Gastroesophageal sphincter (tissue), 4 donors: ENCODE measurements around the gene CBARP. TPM values are rescaled to one million over a fixed set of nuclear protein-coding genes. Genes with fewer than 3 reads are reported as not detected.
A peak's percentile ranks its signal among the peaks of the same experiment; 100 is the strongest.

Source experiments
- ATAC-seq: fragments of 150-250 bp; one replicate; pipeline ENCODE4 v1.9.1; 2016; ENCODE audit warnings: mild to moderate bottlenecking, moderate library complexity
- H3K27ac ChIP-seq, 4 donors: fragments of 200-600 bp; sonication (generic) in 3 of 4; 1 replicate in 3 of 4; 2 replicates in 1 of 4; pipeline ENCODE4 v1.5.1; 2016 to 2019
- H3K27me3 ChIP-seq: fragments of 200-600 bp; sonication (generic); one replicate; pipeline ENCODE4 v1.5.1; 2019
- H3K36me3 ChIP-seq, 2 donors: fragments of 200-600 bp; sonication (generic); one replicate each; pipeline ENCODE4 v1.5.1; 2019; ENCODE audit warnings: control low read depth in 1 of 2
- H3K4me1 ChIP-seq, 3 donors: fragments of 200-600 bp; sonication (generic); 1 replicate in 2 of 3; 2 replicates in 1 of 3; pipeline ENCODE4 v1.5.1; 2016 to 2019; ENCODE audit warnings: control low read depth in 2 of 3
- H3K4me3 ChIP-seq, 2 donors: fragments of 200-600 bp; sonication (generic); one replicate each; pipeline ENCODE4 v1.5.1; 2019; ENCODE audit warnings: mild to moderate bottlenecking in 1 of 2, moderate library complexity in 1 of 2
- H3K9me3 ChIP-seq, 3 donors: fragments of 200-600 bp; sonication (generic); one replicate each; pipeline ENCODE4 v1.5.1; 2017 to 2019; ENCODE audit warnings: control low read depth in 2 of 3
- CTCF ChIP-seq, 4 experiments: fragments of 200-600 bp in 2 of 4; fragments of 450-650 bp in 2 of 4; sonication (generic) in 1 of 4; IDR thresholded peaks; one replicate each; pipeline ENCODE4 v1.5.1; 2017 to 2019; ENCODE audit warnings: antibody characterized with exemption in 4 of 4, mild to moderate bottlenecking in 2 of 4, moderate library complexity in 2 of 4
- EP300 ChIP-seq: sonication (generic); formaldehyde crosslinking; IDR thresholded peaks from one replicate; pipeline ENCODE4 v1.6.1; 2017; ENCODE audit warnings: antibody characterized with exemption, mild to moderate bottlenecking
- POLR2A ChIP-seq, 2 donors: fragments of 450-650 bp; IDR thresholded peaks; one replicate each; pipeline ENCODE4 v1.6.1; 2017; ENCODE audit warnings: antibody characterized with exemption in 2 of 2, mild to moderate bottlenecking in 2 of 2, moderate library complexity in 1 of 2
- POLR2AphosphoS5 ChIP-seq: sonication (generic); formaldehyde crosslinking; IDR thresholded peaks from one replicate; pipeline ENCODE4 v1.6.1; 2017; ENCODE audit warnings: antibody characterized with exemption
- WGBS, 2 donors: methylation state at CpG; one replicate each; pipeline ENCODE4 v1.1.5; 2018; ENCODE audit warnings: low coverage in 1 of 2; 5-methylcytosine and 5-hydroxymethylcytosine counted together
- total RNA-seq, 4 donors: library from RNA; depleted of rRNA; stranded (reverse); fragments of >200 nt; gene quantifications; one replicate each; pipeline ENCODE4 v1.1.0, GENCODE V29; 2016

CBARP gene
- total RNA-seq, 4 donors from 2014 or later = 0.13 to 0.73 (median 0.49) TPM; not detected in 1

- Histone ChIP-seq H3K36me3 (no peaks in the 10 kb centered on the region), H3K4me3 (peak overlapping the region in 1 of 2 donors; percentile 35), H3K27me3 (no peaks in the 10 kb centered on the region), H3K9me3 (no peaks in the 10 kb centered on the region), H3K27ac (peak overlapping the region; percentile 79 to 100 (median 98)), H3K4me1 (peaks cover 7 to 75% (median 62%) of the 10 kb centered on the region in 3 donors)
- peak; percentile 2 for ATAC-seq
- no CpG with 5 or more reads among the region's 26 CpGs for WGBS, 2 donors
- TF ChIP-seq EP300 (peak; percentile 60), POLR2A (IDR thresholded peaks at IDR 0.05) (peak in 1 of 2 donors; percentile 28), POLR2AphosphoS5 (peak; percentile 71), CTCF (IDR thresholded peaks at IDR 0.05) (no peak)
Measured at GRCh38 chr19:1245494-1246264, 7.9 kb upstream of the CBARP start.

- H3K36me3 ChIP-seq = no peaks in the 10 kb centered on the region
- TF ChIP-seq POLR2AphosphoS5 (peak; percentile 75), POLR2A (IDR thresholded peaks at IDR 0.05) (no peak)
- whole genome bisulfite sequencing, 2 donors = no CpG with 5 or more reads among the region's 31 CpGs
- ATAC-seq = no peak
- peak overlapping the region; percentile 79 to 100 (median 98) for H3K27ac ChIP-seq
- peaks cover 8 to 83% (median 65%) of the 10 kb centered on the region in 3 donors for H3K4me1 ChIP-seq
- no peaks in the 10 kb centered on the region for H3K27me3 ChIP-seq
- H3K4me3 ChIP-seq = peak overlapping the region; percentile 2 to 35
- H3K9me3 ChIP-seq = no peaks in the 10 kb centered on the region
Measured at GRCh38 chr19:1244693-1245451, 7.1 kb upstream of the CBARP start.

GRCh38 chr19:1243768-1244692, 6.2 kb upstream of the CBARP start:
- Histone ChIP-seq H3K4me3 (peak overlapping the region in 1 of 2 donors; percentile 35), H3K9me3 (no peaks in the 10 kb centered on the region), H3K27me3 (no peaks in the 10 kb centered on the region), H3K4me1 (peaks cover 8 to 87% (median 65%) of the 10 kb centered on the region in 3 donors), H3K36me3 (no peaks in the 10 kb centered on the region), H3K27ac (peak overlapping the region; percentile 79 to 100 (median 98))
- peak; percentile 28 for ATAC-seq
- WGBS, 2 donors = no CpG with 5 or more reads among the region's 33 CpGs
- TF ChIP-seq CTCF (IDR thresholded peaks at IDR 0.05) = peak in 3 of 4 experiments; percentile 98 to 99 (median 99)
- peak; percentile 70 for TF ChIP-seq POLR2AphosphoS5
- no peak for TF ChIP-seq POLR2A (IDR thresholded peaks at IDR 0.05)

- WGBS, 2 donors = 0% methylated on average over 1 to 7 of the region's 79 CpGs
- H3K4me1 ChIP-seq = peaks cover 8 to 91% (median 64%) of the 10 kb centered on the region in 3 donors
- peaks cover 8% of the 10 kb centered on the region for H3K27me3 ChIP-seq
- peak within 1 kb of the TSS; percentile 80 to 100 (median 97) for H3K27ac ChIP-seq
- TF ChIP-seq POLR2AphosphoS5 (peak; percentile 68), POLR2A (IDR thresholded peaks at IDR 0.05) (peak; percentile 64 to 75), CTCF (IDR thresholded peaks at IDR 0.05) (peak in 1 of 4 experiments; percentile 10), EP300 (no peak)
- H3K4me3 ChIP-seq = peak within 1 kb of the TSS; percentile 79 to 97
- peak; percentile 74 for ATAC-seq
- no peaks in the 10 kb centered on the region for H3K9me3 ChIP-seq
- H3K36me3 ChIP-seq = no peaks in the 10 kb centered on the region
Measured at GRCh38 chr19:1241417-1242095, 3.8 kb upstream of the CBARP start, which contains the start of gene ATP5F1D. Gene ATP5F1D (plus strand): TSS chr19:1241751. CDS start chr19:1241851, 100 bp downstream.
